AG09319 (cell line): Measurements from ENCODE around the gene CYP8B1.

ENCODE experiments used
- DNase-seq: peaks from one replicate; pipeline ENCODE4 v3.0.0-alpha.2; 2010; ENCODE audit warnings: low read depth; ENCODE audit errors: extremely low read depth
- CTCF ChIP-seq: IDR thresholded peaks from 2 replicates; pipeline ENCODE4 v1.5.1; 2011; ENCODE audit warnings: low read depth, mild to moderate bottlenecking, inconsistent platforms, low read length, moderate library complexity

Gene CYP8B1

GRCh38 chr3:42875325-42876151 is at the start of gene CYP8B1:
TSS of gene CYP8B1 (minus strand) at chr3:42875879. CDS start at chr3:42875816, 63 bp downstream.
- DNase-seq = no peak
- no peak for TF ChIP-seq CTCF

- no peak for TF ChIP-seq CTCF
- DNase-seq = no peak
These were observed 47.9 kb upstream of the CYP8B1 start for GRCh38 chr3:42923606-42924005.

- no peak for TF ChIP-seq CTCF
- DNase-seq = no peak
These were observed 39.3 kb upstream of the CYP8B1 start for GRCh38 chr3:42914771-42915515.

- no peak for DNase-seq
- no peak for TF ChIP-seq CTCF
These were observed 35.9 kb upstream of the CYP8B1 start for GRCh38 chr3:42911551-42911950.

- DNase-seq = no peak
- TF ChIP-seq CTCF = no peak
These were observed 33.0 kb upstream of the CYP8B1 start for GRCh38 chr3:42908675-42909074.

- TF ChIP-seq CTCF = no peak
These were observed 31.1 kb upstream of the CYP8B1 start for GRCh38 chr3:42906848-42907183.

More at GRCh38 chr3:42906848-42907183, 31.1 kb upstream of the CYP8B1 start:
- no peak for DNase-seq
